Right lobe of liver (tissue), 6 donors: Measurements from ENCODE around the gene VPS33A. TPM values are rescaled to one million over a fixed set of nuclear protein-coding genes. Genes with fewer than 3 reads are reported as not detected.

Source experiments
- ATAC-seq, 4 donors: fragments of 200-7000 bp; cut with Tn5 transposase; one replicate each; pipeline ENCODE4 v1.9.1; 2020; ENCODE audit warnings: mild to moderate bottlenecking in 4 of 4, moderate library complexity in 4 of 4
- DNase-seq, 3 donors: peaks; one replicate each; pipeline ENCODE4 v3.0.0-alpha.2; 2020
- H3K27ac ChIP-seq, 3 donors: fragments of 200-600 bp; one replicate each; pipeline ENCODE4 v1.8.0; 2022
- H3K27me3 ChIP-seq, 2 donors: fragments of 200-600 bp; one replicate each; pipeline ENCODE4 v1.8.0; 2022
- H3K36me3 ChIP-seq, 4 donors: fragments of 200-600 bp; sonication (generic) in 1 of 4; one replicate each; pipeline versions ENCODE4 v1.5.1 to v1.8.0; 2017 to 2022; ENCODE audit warnings: control low read depth in 1 of 4
- H3K4me1 ChIP-seq, 4 donors: fragments of 200-600 bp; sonication (generic) in 1 of 4; one replicate each; pipeline versions ENCODE4 v1.5.1 to v1.8.0; 2017 to 2022; ENCODE audit warnings: control low read depth in 1 of 4
- H3K4me3 ChIP-seq, 3 donors: fragments of 200-600 bp; one replicate each; pipeline ENCODE4 v1.8.0; 2022
- H3K9me3 ChIP-seq, 4 donors: fragments of 200-600 bp; sonication (generic) in 1 of 4; one replicate each; pipeline versions ENCODE4 v1.5.1 to v1.8.0; 2017 to 2022; ENCODE audit warnings: control low read depth in 1 of 4
- POLR2A ChIP-seq: fragments of 450-650 bp; IDR thresholded peaks from one replicate; pipeline ENCODE4 v1.6.1; 2017; ENCODE audit warnings: antibody characterized with exemption, mild to moderate bottlenecking
- WGBS: methylation state at CpG from one replicate; pipeline ENCODE4 v1.1.6; 2018; ENCODE audit warnings: low coverage, low lambda C conversion rate; ENCODE audit not compliant: insufficient coverage; ENCODE audit errors: missing lambda C conversion rate; 5-methylcytosine and 5-hydroxymethylcytosine counted together
- intact Hi-C, 2 donors: fragments of 100-400 bp; cut with DNase I; formaldehyde crosslinking; loops; one replicate each; pipeline versions ENCODE4 v1.11.2 to v1.14.1; 2022
- total RNA-seq, 6 experiments: library from RNA; depleted of rRNA in 2 of 6; stranded (reverse); fragments of >200 nt in 2 of 6; fragmentation: NEBNext Ultra II Directional in 3 of 6; extraction: Animal tissue kit (Norgen Biotek cat#: 25700) in 3 of 6; gene quantifications; one replicate each; pipeline versions ENCODE4 v1.1.0 to v1.2.4, GENCODE V29; 2016 to 2023
- TF ChIP-seq, protein P1 (sequence below), 4 donors: fragments of 200-600 bp in 3 of 4; fragments of 450-650 bp in 1 of 4; IDR thresholded peaks; one replicate each; pipeline versions ENCODE4 v1.5.1 to v1.8.0; 2016 to 2022; ENCODE audit warnings: antibody characterized with exemption in 4 of 4, mild to moderate bottlenecking in 2 of 4
- donor health status: DM: no; HTN: yes; CAD: no.
- donor health status: DM: no; HTN: no; CAD: no.
- donor health status: DM: no; HTN: no; CAD: no.
- donor health status: DM: no; HTN: yes; CAD: no.
- donor health status: DM: no; HTN: yes; CAD: no.

Gene VPS33A
- total RNA-seq, 6 experiments from 2014 or later = 8.5 to 14.7 (median 11.6) TPM

DNA sequence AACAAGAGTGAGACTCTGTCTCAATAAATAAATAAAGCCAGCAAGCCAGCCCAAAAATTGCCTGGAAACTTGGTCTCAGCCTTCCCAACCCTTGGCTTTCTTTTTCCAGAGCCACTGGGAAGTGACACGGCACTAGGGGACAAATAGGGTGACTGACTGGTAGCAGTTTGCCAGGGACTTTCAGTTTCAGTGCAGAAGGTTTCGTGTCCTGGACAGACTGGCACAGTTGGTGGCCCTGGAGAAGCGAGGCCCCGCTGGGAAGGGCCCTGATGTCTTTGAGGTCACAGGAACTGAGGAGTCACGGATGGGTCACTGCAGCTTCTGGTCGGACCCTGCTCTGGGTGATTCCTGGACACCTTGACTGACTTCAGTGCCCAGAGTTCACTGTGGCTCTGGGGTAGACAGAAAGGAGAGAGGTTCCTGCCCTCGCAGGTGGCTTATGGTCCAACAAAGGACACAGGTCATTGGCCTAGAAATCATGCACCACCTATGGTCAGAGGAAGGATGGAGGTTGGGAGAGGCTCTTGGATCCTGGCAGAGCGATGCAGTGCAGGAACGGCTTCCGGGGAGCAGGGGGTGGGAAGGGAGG, 80.7 kb downstream of the VPS33A start:
- Histone ChIP-seq H3K27ac (peak overlapping the region in 2 of 3 donors; percentile 49 to 53), H3K4me3 (peak overlapping the region in 1 of 3 donors; percentile 29), H3K4me1 (peaks cover 0 to 19% (median 0%) of the 10 kb centered on the region in 4 donors), H3K36me3 (no peaks in the 10 kb centered on the region), H3K9me3 (no peaks in the 10 kb centered on the region), H3K27me3 (no peaks in the 10 kb centered on the region)
- peak in 2 of 3 donors; percentile 34 to 60 for DNase-seq
- WGBS = 25% methylated on average over 2 of the region's 10 CpGs
- peak; percentile 77 to 88 (median 80) for ATAC-seq
- TF ChIP-seq, protein P1, sequence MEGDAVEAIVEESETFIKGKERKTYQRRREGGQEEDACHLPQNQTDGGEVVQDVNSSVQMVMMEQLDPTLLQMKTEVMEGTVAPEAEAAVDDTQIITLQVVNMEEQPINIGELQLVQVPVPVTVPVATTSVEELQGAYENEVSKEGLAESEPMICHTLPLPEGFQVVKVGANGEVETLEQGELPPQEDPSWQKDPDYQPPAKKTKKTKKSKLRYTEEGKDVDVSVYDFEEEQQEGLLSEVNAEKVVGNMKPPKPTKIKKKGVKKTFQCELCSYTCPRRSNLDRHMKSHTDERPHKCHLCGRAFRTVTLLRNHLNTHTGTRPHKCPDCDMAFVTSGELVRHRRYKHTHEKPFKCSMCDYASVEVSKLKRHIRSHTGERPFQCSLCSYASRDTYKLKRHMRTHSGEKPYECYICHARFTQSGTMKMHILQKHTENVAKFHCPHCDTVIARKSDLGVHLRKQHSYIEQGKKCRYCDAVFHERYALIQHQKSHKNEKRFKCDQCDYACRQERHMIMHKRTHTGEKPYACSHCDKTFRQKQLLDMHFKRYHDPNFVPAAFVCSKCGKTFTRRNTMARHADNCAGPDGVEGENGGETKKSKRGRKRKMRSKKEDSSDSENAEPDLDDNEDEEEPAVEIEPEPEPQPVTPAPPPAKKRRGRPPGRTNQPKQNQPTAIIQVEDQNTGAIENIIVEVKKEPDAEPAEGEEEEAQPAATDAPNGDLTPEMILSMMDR (IDR thresholded peaks at IDR 0.05) = no peak
- no peak for TF ChIP-seq POLR2A
- intact Hi-C loops = no loop called here

- peak overlapping the region in 2 of 3 donors; percentile 49 to 53 for H3K27ac ChIP-seq
- intact Hi-C loops = no loop called here
- WGBS = 87% methylated on average over 3 of the region's 7 CpGs
- H3K4me3 ChIP-seq = peak overlapping the region in 1 of 3 donors; percentile 29
- ATAC-seq = no peak
- no peak for DNase-seq
- peaks cover 0 to 19% (median 0%) of the 10 kb centered on the region in 4 donors for H3K4me1 ChIP-seq
- no peaks in the 10 kb centered on the region for H3K9me3 ChIP-seq
- TF ChIP-seq, protein P1 (IDR thresholded peaks at IDR 0.05) = no peak
- TF ChIP-seq POLR2A = no peak
- no peaks in the 10 kb centered on the region for H3K36me3 ChIP-seq
- H3K27me3 ChIP-seq = no peaks in the 10 kb centered on the region
Observed at GRCh38 chr12:122185079-122185478, 81.2 kb downstream of the VPS33A start.

DNA sequence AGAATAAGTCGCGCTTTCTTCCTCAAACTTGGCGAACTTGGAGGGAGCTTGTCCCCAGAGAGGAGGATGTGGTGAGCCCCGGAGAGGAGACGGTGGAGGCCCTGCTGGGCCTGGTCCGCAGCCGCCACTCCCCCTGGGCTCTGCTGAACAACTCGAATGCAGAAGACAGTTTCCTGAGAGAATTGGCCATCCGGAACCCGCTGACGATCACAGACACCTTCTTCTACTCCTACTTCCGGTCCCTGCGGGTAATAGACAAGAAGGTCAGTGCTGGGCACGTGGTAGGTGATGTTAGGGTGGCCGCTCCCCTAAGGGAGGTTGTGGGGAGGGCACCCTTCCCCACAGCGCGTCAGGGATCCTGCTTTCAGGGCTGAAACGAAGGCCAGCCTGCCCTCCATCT, 81.8 kb downstream of the VPS33A start:
- no peak for TF ChIP-seq POLR2A
- TF ChIP-seq, protein P1 (IDR thresholded peaks at IDR 0.05) = no peak
- intact Hi-C loops = no loop called here
- no peaks in the 10 kb centered on the region for H3K27me3 ChIP-seq
- H3K4me1 ChIP-seq = peaks cover 0 to 19% (median 0%) of the 10 kb centered on the region in 4 donors
- H3K36me3 ChIP-seq = no peaks in the 10 kb centered on the region
- 67% methylated on average over 4 of the region's 18 CpGs for WGBS
- ATAC-seq (no peak), DNase-seq (no peak)
- H3K9me3 ChIP-seq = no peaks in the 10 kb centered on the region
- no peak overlapping the region for H3K27ac ChIP-seq
- no peak overlapping the region for H3K4me3 ChIP-seq

DNA sequence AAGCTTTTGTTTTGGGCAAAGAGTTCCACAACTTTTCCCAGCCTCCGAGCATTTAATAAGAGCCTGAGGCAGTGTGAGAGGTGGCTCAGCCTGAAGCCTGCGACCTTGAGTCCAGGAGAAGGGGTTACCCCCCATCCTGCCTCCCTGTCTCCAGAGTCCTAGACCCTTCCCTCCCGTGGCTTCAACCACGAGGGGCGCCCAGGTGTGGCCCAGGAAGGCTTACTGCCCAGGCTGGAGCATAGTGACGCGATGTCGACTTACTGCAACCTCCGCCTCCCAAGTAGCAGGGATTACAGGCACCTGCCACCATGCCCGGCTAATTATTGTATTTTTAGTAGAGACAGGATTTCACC, 82.7 kb downstream of the VPS33A start:
- Histone ChIP-seq H3K4me1 (peaks cover 0 to 19% (median 0%) of the 10 kb centered on the region in 4 donors), H3K27me3 (no peaks in the 10 kb centered on the region), H3K27ac (no peak overlapping the region), H3K4me3 (peak overlapping the region in 1 of 3 donors; percentile 57), H3K36me3 (no peaks in the 10 kb centered on the region), H3K9me3 (no peaks in the 10 kb centered on the region)
- intact Hi-C loops = no loop called here
- TF ChIP-seq, protein P1 (IDR thresholded peaks at IDR 0.05) = no peak
- TF ChIP-seq POLR2A = no peak
- ATAC-seq (no peak), DNase-seq (no peak)
- no CpG with 5 or more reads among the region's 10 CpGs for WGBS
